HPDE6-E6E7 (cell line): Measurements from ENCODE around the gene ZMYM4.
"Not testable (repeated sequence)": the region's sequence is repeated elsewhere in the genome, so short reads cannot be mapped to it uniquely, and the experiment has no call there.

Experiments used
- DNase-seq: peaks from one replicate; pipeline ENCODE4 v3.0.0; 2011; ENCODE audit warnings: missing footprints; ENCODE audit errors: extremely low spot score

The ZMYM4 gene

GRCh38 chr1:35324486-35324885, 56.0 kb downstream of the ZMYM4 start:
- DNase-seq: no peak

GRCh38 chr1:35326246-35326866, 57.8 kb downstream of the ZMYM4 start:
- DNase-seq: no peak

- DNase-seq: not testable (repeated sequence)
Measured at GRCh38 chr1:35331618-35332017, 63.1 kb downstream of the ZMYM4 start.

- no peak for DNase-seq
Measured at GRCh38 chr1:35334485-35334884, 66.0 kb downstream of the ZMYM4 start.

GRCh38 chr1:35340519-35340918, 72.0 kb downstream of the ZMYM4 start:
- no peak for DNase-seq

- DNase-seq: no peak
Measured at GRCh38 chr1:35345439-35345981, 77.0 kb downstream of the ZMYM4 start.

- DNase-seq: no peak
Measured at GRCh38 chr1:35350872-35351271, 82.4 kb downstream of the ZMYM4 start.

GRCh38 chr1:35359995-35360394, 91.5 kb downstream of the ZMYM4 start:
- DNase-seq: no peak

GRCh38 chr1:35361638-35362037, 93.1 kb downstream of the ZMYM4 start:
- DNase-seq: no peak

- DNase-seq: no peak
Measured at GRCh38 chr1:35364741-35365140, 96.2 kb downstream of the ZMYM4 start.

GRCh38 chr1:35367914-35368313, 99.4 kb downstream of the ZMYM4 start:
- DNase-seq: no peak

- DNase-seq: no peak
Measured at GRCh38 chr1:35369922-35370671, 101.6 kb downstream of the ZMYM4 start.

- no peak for DNase-seq
Measured at GRCh38 chr1:35371506-35371905, 103.0 kb downstream of the ZMYM4 start.

GRCh38 chr1:35377555-35377954, 109.0 kb downstream of the ZMYM4 start:
- DNase-seq: no peak

- DNase-seq: no peak
Measured at GRCh38 chr1:35379317-35380000, 111.0 kb downstream of the ZMYM4 start.

GRCh38 chr1:35380111-35380510, 111.6 kb downstream of the ZMYM4 start:
- not testable (repeated sequence) for DNase-seq

- no peak for DNase-seq
Measured at GRCh38 chr1:35382107-35382506, 113.6 kb downstream of the ZMYM4 start.

GRCh38 chr1:35386290-35386689, 117.8 kb downstream of the ZMYM4 start:
- DNase-seq: no peak

GRCh38 chr1:35386959-35387358, 118.5 kb downstream of the ZMYM4 start:
- DNase-seq: no peak

GRCh38 chr1:35390600-35391494, 122.3 kb downstream of the ZMYM4 start:
- DNase-seq: no peak

- DNase-seq: no peak
Measured at GRCh38 chr1:35394386-35394785, 125.9 kb downstream of the ZMYM4 start.

- no peak for DNase-seq
Measured at GRCh38 chr1:35398739-35399138, 130.2 kb downstream of the ZMYM4 start.
